NCI-H69 (cell line): Measurements from ENCODE around the gene MIS12.

Experiments
- DNase-seq: peaks from one replicate; lab custom pipeline; 2025; lab: John Stamatoyannopoulos, UW

MIS12 gene

DNA sequence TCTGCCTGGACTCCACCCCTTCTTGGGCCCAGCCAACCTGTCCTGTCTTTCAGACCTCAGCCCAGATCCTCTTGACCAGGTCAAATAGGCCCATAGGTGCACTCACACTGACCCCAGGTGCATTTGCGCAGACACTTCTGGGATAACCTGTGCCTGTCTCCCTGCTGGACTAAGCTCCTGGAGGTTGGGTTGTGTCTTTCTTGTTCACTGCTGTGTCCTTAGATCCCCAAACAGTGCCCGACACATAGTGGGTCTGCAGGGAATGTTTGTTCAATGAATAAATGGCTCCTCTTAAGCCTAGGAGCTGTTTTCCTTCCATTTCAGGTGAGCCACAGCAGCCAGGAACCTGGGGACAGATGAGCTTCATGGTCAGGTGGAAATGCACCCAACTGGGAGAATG is 49.1 kb downstream of the MIS12 start:
- no peak for DNase-seq

DNA sequence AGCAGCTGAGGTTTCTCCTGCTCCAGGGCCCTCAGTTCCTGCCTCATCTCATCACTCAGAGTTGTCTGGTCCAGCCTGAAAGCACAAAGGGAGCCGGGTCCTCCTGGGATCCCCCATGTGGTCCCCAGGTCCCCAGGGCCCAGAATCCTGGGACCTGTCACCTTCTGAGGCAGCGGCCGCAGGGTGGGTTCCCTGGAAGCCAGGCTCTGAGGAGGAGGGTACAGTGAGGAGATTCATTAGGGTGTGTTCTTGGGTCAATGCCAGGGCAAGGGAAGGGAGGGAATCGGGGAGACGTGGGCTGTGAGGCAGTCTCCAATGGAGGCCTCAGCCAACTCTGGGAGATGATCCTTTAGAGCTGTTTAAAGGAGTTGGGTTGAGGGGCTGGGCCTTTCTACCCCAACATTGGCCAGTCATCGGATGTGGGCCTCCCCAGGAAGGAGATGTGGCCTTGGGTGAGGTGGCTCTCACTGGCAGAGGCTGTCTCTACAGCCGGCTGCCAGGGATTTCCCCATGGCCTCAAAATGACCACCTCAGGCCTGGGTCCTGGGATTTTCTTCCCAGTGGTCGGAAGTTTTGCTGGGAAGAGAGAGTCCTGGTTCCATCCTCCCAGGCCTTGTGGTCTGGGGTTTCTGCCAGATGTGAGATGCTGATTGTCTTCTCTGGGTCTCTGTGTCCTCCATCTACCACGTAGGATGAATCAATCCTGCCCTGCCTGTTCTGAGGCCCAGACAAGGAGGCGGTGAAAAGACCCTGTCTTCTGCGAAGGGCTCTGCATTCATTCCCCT is 50.7 kb downstream of the MIS12 start:
- DNase-seq, result no peak

DNA sequence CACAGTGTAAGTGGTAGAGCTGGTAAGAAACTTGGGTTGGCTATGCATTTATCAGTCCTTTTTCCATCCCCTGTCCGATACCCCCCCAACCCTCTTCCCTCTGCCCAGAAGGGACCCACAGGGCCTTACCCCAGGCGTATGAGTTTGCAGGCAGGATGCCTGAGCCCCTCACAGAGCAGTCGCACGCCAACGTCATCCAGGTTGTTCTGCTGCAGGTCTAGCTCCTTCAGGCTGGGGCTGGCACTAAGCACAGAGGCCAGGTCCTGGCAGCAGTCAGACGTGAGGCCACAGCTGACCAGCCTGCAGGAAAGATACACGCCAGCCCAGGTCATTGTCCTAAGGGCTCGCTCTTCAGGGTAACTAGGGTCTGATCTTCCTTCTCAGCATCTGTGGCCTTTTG is 52.9 kb downstream of the MIS12 start:
- no peak for DNase-seq

DNA sequence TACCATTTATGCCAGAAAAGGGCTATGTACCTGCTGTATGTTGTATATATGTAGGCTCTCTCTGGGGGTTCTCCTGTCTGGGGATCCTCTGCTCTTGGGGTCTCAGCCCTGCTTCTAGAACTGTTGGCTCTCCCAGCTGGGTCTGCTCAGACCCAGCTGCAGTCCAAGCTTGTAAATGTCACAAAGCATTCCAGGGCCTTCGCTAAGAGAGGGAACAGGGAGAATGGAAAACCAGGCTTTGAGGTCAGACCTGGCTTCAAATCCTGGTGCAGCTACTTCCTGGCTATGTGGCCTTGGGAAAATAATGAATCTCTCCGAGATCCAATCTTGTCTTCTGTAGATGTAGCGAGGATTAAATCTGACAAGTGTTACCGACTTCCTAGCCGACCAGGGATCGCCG is 54.0 kb downstream of the MIS12 start:
- no peak for DNase-seq
